Suprapubic skin (tissue), 3 donors: Measurements from ENCODE around the gene CDC25B.

ENCODE experiments used
- POLR2A ChIP-seq, 2 donors: fragments of 450-650 bp; IDR thresholded peaks; one replicate each; pipeline ENCODE4 v1.6.1; 2017; ENCODE audit warnings: antibody characterized with exemption in 2 of 2, mild to moderate bottlenecking in 2 of 2, moderate library complexity in 2 of 2
- TF ChIP-seq, protein P1 (sequence below), 2 donors: fragments of 200-600 bp in 1 of 2; fragments of 450-650 bp in 1 of 2; sonication (generic) in 1 of 2; IDR thresholded peaks; one replicate each; pipeline ENCODE4 v1.5.1; 2016 to 2019; ENCODE audit warnings: antibody characterized with exemption in 2 of 2, mild to moderate bottlenecking in 1 of 2, moderate library complexity in 1 of 2

DNA sequence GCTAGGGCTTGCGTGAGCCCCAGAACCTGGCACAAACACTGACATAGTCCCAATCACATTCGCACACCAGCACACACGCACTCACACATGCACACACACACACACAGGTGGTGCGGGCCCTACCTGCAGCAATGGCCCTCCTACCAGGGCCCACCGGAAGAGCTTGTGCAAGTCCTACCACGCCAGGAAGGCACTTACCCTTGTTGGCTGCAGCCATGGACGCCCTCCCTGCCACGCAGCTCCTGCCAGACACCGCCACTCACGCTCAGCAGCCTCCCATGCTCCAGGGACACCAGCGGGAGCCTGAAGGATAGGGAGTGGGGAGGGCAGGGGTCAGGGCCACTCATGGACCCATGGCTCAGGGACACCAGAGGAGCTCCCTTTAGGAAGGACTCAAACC, 36.2 kb upstream of the CDC25B start:
- TF ChIP-seq POLR2A (IDR thresholded peaks at IDR 0.05) = no peak
- TF ChIP-seq, protein P1, sequence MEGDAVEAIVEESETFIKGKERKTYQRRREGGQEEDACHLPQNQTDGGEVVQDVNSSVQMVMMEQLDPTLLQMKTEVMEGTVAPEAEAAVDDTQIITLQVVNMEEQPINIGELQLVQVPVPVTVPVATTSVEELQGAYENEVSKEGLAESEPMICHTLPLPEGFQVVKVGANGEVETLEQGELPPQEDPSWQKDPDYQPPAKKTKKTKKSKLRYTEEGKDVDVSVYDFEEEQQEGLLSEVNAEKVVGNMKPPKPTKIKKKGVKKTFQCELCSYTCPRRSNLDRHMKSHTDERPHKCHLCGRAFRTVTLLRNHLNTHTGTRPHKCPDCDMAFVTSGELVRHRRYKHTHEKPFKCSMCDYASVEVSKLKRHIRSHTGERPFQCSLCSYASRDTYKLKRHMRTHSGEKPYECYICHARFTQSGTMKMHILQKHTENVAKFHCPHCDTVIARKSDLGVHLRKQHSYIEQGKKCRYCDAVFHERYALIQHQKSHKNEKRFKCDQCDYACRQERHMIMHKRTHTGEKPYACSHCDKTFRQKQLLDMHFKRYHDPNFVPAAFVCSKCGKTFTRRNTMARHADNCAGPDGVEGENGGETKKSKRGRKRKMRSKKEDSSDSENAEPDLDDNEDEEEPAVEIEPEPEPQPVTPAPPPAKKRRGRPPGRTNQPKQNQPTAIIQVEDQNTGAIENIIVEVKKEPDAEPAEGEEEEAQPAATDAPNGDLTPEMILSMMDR (IDR thresholded peaks at IDR 0.05) = no peak
